NCI-H1048 (cell line): ENCODE results near the gene GRIN1.

ENCODE experiments used
- DNase-seq: peaks from one replicate; lab custom pipeline; 2025; lab: John Stamatoyannopoulos, UW

The GRIN1 gene

GRCh38 chr9:137138722-137139467 lies at the start of gene GRIN1:
TSS of gene GRIN1 (plus strand) at chr9:137139154. CDS start at chr9:137139487, 333 bp downstream.
- no peak for DNase-seq

GRCh38 chr9:137089232-137089947 lies 49.6 kb upstream of the GRIN1 start:
- DNase-seq: no peak

- DNase-seq: no peak
Observed at GRCh38 chr9:137095664-137096517, 43.1 kb upstream of the GRIN1 start.

GRCh38 chr9:137096785-137097546 lies 42.0 kb upstream of the GRIN1 start:
- DNase-seq: no peak

GRCh38 chr9:137097761-137098462 lies 41.0 kb upstream of the GRIN1 start:
- no peak for DNase-seq

- DNase-seq: no peak
Observed at GRCh38 chr9:137099231-137099630, 39.7 kb upstream of the GRIN1 start.

GRCh38 chr9:137103206-137103999 lies 35.6 kb upstream of the GRIN1 start:
- no peak for DNase-seq

- DNase-seq: no peak
Observed at GRCh38 chr9:137105814-137106661, 32.9 kb upstream of the GRIN1 start.

GRCh38 chr9:137106662-137107250 lies 32.2 kb upstream of the GRIN1 start:
- no peak for DNase-seq

- DNase-seq: no peak
Observed at GRCh38 chr9:137107312-137107921, 31.5 kb upstream of the GRIN1 start.

GRCh38 chr9:137107982-137108381 lies 31.0 kb upstream of the GRIN1 start:
- no peak for DNase-seq

GRCh38 chr9:137108608-137109249 lies 30.2 kb upstream of the GRIN1 start:
- DNase-seq: no peak

GRCh38 chr9:137109250-137110146 lies 29.5 kb upstream of the GRIN1 start:
- DNase-seq: no peak

- DNase-seq: no peak
Observed at GRCh38 chr9:137110147-137110910, 28.6 kb upstream of the GRIN1 start.

GRCh38 chr9:137110911-137111787 lies 27.8 kb upstream of the GRIN1 start:
- DNase-seq: no peak
